ENCODE data around the gene PAGR1. TPM values are rescaled to one million over a fixed set of nuclear protein-coding genes. Genes with fewer than 3 reads are reported as not detected.

Gene PAGR1
- total and polyA plus RNA-seq, 12 donors = 9.6 to 35.1 (median 13.0) TPM

DNA sequence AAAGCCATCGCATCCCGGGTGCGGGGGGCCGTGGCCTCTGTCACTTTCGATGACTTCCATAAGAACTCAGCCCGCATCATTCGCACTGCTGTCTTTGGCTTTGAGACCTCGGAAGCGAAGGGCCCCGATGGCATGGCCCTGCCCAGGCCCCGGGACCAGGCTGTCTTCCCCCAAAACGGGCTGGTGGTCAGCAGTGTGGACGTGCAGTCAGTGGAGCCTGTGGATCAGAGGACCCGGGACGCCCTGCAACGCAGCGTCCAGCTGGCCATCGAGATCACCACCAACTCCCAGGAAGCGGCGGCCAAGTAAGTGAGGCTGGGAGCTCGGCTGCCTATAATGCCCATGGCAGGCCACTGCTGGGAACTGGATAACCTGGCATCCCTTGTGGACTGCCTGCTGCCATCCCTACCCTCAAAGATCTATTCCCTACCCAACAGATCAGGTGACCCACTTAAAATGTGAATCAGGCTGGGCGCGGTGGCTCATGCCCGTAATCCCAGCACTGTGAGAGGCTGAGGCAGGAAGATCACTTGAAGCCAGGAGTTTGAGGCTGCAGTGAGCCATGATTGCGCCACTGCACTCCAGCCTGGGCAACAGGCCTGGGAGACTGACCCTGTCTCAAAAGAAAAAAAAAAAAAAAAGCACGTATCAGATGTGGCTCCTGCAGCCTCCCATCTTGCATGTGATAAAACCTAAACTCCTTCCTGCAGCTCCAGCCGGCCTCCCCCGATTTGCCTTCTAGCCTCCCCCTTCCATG, 28.8 kb downstream of the PAGR1 start:
- peak overlapping the region in 2 of 10 donors; percentile 9 to 19 for H3K27ac ChIP-seq
- intact Hi-C loops (cut with DNase I) = loop anchor here in 6 of 10 donors (5.0 to 10.0 kb wide), 4 partner anchors 32 to 150 kb away; partner anchors contain the start of gene PRRT2 (in 1 of the 6)
- no peak for TF ChIP-seq CTCF (IDR thresholded peaks at IDR 0.05)
- ATAC-seq (peak in 1 of 8 donors; percentile 7), DNase-seq (no peak)
- peaks cover 0 to 90% (median 34%) of the 10 kb centered on the region in 9 donors for H3K36me3 ChIP-seq
- H3K4me1 ChIP-seq = peaks cover 0 to 8% (median 0%) of the 10 kb centered on the region in 9 donors
- WGBS, 2 donors = 91% methylated on average over 28 of the region's 28 CpGs
- H3K9me3 ChIP-seq = no peaks in the 10 kb centered on the region
- no peak overlapping the region for H3K4me3 ChIP-seq
- no peaks in the 10 kb centered on the region for H3K27me3 ChIP-seq

DNA sequence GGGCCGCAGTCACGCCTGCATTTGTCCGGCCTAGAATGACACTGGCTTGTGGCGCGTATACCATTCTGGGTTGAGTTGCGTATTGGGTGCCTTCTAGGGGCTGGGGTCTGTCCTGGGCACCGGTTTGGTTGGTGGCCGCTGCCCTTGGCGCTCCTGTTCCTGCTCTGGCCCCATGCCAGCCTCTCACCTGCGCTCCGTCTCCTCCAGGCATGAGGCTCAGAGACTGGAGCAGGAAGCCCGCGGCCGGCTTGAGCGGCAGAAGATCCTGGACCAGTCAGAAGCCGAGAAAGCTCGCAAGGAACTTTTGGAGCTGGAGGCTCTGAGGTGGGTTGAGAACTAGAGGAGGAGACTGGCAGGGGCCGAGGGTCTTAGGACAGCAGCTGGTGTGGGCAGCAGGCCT, 29.7 kb downstream of the PAGR1 start:
- 94 to 95% methylated on average over 18 of the region's 18 CpGs for WGBS, 2 donors

DNA sequence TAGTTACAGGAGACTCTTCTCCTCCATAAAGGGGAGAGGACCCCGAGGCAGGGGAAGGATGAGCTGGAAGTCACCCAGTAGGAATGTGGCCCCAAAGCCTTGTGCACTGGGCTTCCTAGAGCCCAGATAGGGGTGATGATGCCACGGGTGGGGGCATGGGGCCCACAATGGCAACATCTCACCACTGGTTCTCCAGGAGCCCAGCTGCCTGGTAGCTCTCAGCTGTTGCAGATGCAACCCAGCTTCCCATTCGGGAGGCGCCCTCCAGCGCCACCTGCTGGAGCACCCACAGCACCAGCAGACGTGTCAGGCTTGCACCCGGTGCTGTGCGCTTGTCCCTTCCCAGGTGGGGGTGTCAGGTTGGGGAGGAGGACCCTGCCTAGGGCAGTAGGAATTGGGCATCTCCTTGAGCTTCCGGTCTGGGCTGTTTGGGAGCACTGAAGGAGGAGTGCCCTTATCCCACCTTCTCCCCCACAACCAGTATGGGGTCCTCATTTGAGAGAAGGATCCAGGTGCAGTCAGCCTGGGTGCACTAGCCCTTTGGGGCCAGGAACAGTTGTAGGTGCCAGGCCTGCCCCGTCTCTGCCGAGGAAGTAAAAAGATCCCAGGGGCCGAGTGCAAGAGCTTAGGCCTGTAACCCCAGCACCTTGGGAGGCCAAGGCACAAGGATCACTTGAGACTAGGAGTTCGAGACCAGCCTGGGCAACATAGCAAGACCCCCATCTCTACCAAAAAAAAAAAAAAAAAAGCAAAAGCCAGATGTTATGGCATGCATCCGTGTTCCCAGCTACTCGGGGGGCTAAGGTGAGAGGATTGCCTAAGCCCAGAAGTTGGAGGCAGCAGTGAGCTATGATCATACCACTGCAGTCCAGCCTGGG, 32.7 kb downstream of the PAGR1 start:
- peak; percentile 86 to 96 (median 91) for TF ChIP-seq CTCF (IDR thresholded peaks at IDR 0.05)
- peak overlapping the region in 1 of 10 donors; percentile 16 for H3K27ac ChIP-seq
- no peaks in the 10 kb centered on the region for H3K27me3 ChIP-seq
- intact Hi-C loops (cut with DNase I) = loop anchor here in 7 of 10 donors (1.0 to 10.0 kb wide), 5 partner anchors 36 to 154 kb away; partner anchors contain the start of gene PRRT2 (in 1 of the 7)
- ATAC-seq (peak; percentile 70 to 82 (median 76)), DNase-seq (peak; percentile 68 to 86)
- no peak overlapping the region for H3K4me3 ChIP-seq
- 47 to 49% methylated on average over 15 of the region's 15 CpGs for WGBS, 2 donors
- H3K4me1 ChIP-seq = peaks cover 0 to 20% (median 0%) of the 10 kb centered on the region in 9 donors
- no peaks in the 10 kb centered on the region for H3K9me3 ChIP-seq
- H3K36me3 ChIP-seq = peaks cover 0 to 54% (median 30%) of the 10 kb centered on the region in 9 donors

More for the DNA sequence above, 29.7 kb downstream of the PAGR1 start:
- Histone ChIP-seq H3K36me3 (peaks cover 0 to 81% (median 34%) of the 10 kb centered on the region in 9 donors), H3K4me1 (peaks cover 0 to 7% (median 0%) of the 10 kb centered on the region in 9 donors), H3K27me3 (no peaks in the 10 kb centered on the region), H3K4me3 (no peak overlapping the region), H3K27ac (peak overlapping the region in 1 of 10 donors; percentile 32), H3K9me3 (no peaks in the 10 kb centered on the region)
- DNase-seq (no peak), ATAC-seq (no peak)
- intact Hi-C loops (cut with DNase I) = loop anchor here in 6 of 10 donors (5.0 to 10.0 kb wide), 4 partner anchors 33 to 151 kb away; partner anchors contain the start of gene PRRT2 (in 1 of the 6)
- no peak for TF ChIP-seq CTCF (IDR thresholded peaks at IDR 0.05)

GRCh38 chr16:29849505-29849904, 33.6 kb downstream of the PAGR1 start:
- TF ChIP-seq CTCF (IDR thresholded peaks at IDR 0.05) = no peak
- peak in 1 of 8 donors; percentile 20 for ATAC-seq
- Histone ChIP-seq H3K9me3 (no peaks in the 10 kb centered on the region), H3K27me3 (no peaks in the 10 kb centered on the region), H3K27ac (no peak overlapping the region), H3K36me3 (peaks cover 0 to 45% (median 30%) of the 10 kb centered on the region in 9 donors), H3K4me1 (peaks cover 0 to 20% (median 0%) of the 10 kb centered on the region in 9 donors), H3K4me3 (no peak overlapping the region)
- WGBS, 2 donors = 61 to 69% methylated on average over 5 of the region's 5 CpGs
- intact Hi-C loops (cut with DNase I) = loop anchor here in 6 of 10 donors (5.0 to 10.0 kb wide), 4 partner anchors 37 to 155 kb away; partner anchors contain the start of gene PRRT2 (in 1 of the 6)
- DNase-seq = no peak
